Breast epithelium (tissue), 4 donors: Measurements from ENCODE around the gene KCNIP3. TPM values are rescaled to one million over a fixed set of nuclear protein-coding genes. Genes with fewer than 3 reads are reported as not detected.

Source experiments
- DNase-seq, 2 donors: peaks; one replicate each; pipeline ENCODE4 v3.0.0-alpha.2; 2019; ENCODE audit warnings: low spot score in 2 of 2
- H3K27ac ChIP-seq, 2 donors: fragments of 200-600 bp; sonication (generic) in 1 of 2; one replicate each; pipeline ENCODE4 v1.5.1; 2016 to 2019; ENCODE audit warnings: mild to moderate bottlenecking in 1 of 2
- H3K27me3 ChIP-seq, 2 donors: fragments of 200-600 bp; sonication (generic) in 1 of 2; one replicate each; pipeline versions ENCODE4 v1.5.1 to v1.6.0; 2017 to 2019; ENCODE audit warnings: control low read depth in 1 of 2, mild to moderate bottlenecking in 1 of 2
- H3K36me3 ChIP-seq: fragments of 200-600 bp; one replicate; pipeline ENCODE4 v1.5.1; 2019
- H3K4me1 ChIP-seq, 2 donors: fragments of 200-600 bp; sonication (generic); one replicate each; pipeline ENCODE4 v1.5.1; 2016 to 2019; ENCODE audit warnings: control low read depth in 1 of 2
- H3K4me3 ChIP-seq, 3 donors: fragments of 200-600 bp; sonication (generic); 1 replicate in 2 of 3; 2 replicates in 1 of 3; pipeline ENCODE4 v1.5.1; 2016 to 2019; ENCODE audit warnings: mild to moderate bottlenecking in 3 of 3, moderate library complexity in 2 of 3
- H3K9me3 ChIP-seq, 2 donors: fragments of 200-600 bp; sonication (generic) in 1 of 2; one replicate each; pipeline ENCODE4 v1.5.1; 2016 to 2019; ENCODE audit warnings: control low read depth in 1 of 2
- CTCF ChIP-seq, 3 donors: fragments of 450-650 bp; IDR thresholded peaks; one replicate each; pipeline ENCODE4 v1.5.1; 2016 to 2017; ENCODE audit warnings: antibody characterized with exemption in 3 of 3, mild to moderate bottlenecking in 3 of 3, moderate library complexity in 3 of 3
- POLR2A ChIP-seq: fragments of 450-650 bp; IDR thresholded peaks from one replicate; pipeline ENCODE4 v1.6.1; 2016; ENCODE audit warnings: antibody characterized with exemption, mild to moderate bottlenecking, moderate library complexity
- POLR2AphosphoS5 ChIP-seq, 3 donors: sonication (generic); formaldehyde crosslinking; IDR thresholded peaks; one replicate each; pipeline ENCODE4 v1.6.1; 2017; ENCODE audit warnings: antibody characterized with exemption in 3 of 3
- intact Hi-C: fragments of 100-400 bp; cut with DNase I; formaldehyde crosslinking; loops from one replicate; pipeline ENCODE4 v1.15.1; 2023; ENCODE audit warnings: low total_unique reads
- total RNA-seq, 3 donors: library from RNA; depleted of rRNA; stranded (reverse); fragments of >200 nt; gene quantifications; one replicate each; pipeline ENCODE4 v1.1.0, GENCODE V29; 2016

Gene KCNIP3
- total RNA-seq, 3 donors from 2014 or later, result 14.4 to 30.1 (median 15.1) TPM

- Histone ChIP-seq H3K4me1 (no peaks in the 10 kb centered on the region), H3K27ac (no peak overlapping the region), H3K4me3 (no peak overlapping the region), H3K36me3 (no peaks in the 10 kb centered on the region), H3K27me3 (no peaks in the 10 kb centered on the region), H3K9me3 (peaks cover 10 to 16% of the 10 kb centered on the region in 2 donors)
- no peak for DNase-seq
- intact Hi-C loops, result no loop called here
- no peak for TF ChIP-seq POLR2AphosphoS5 (IDR thresholded peaks at IDR 0.05)
- TF ChIP-seq CTCF (IDR thresholded peaks at IDR 0.05), result no peak
- TF ChIP-seq POLR2A, result no peak
Measured at GRCh38 chr2:95291222-95291621, 5.9 kb upstream of the KCNIP3 start.

GRCh38 chr2:95292623-95293260 is 4.4 kb upstream of the KCNIP3 start:
- H3K4me1 ChIP-seq, result peaks cover 0 to 2% of the 10 kb centered on the region in 2 donors
- peaks cover 10 to 16% of the 10 kb centered on the region in 2 donors for H3K9me3 ChIP-seq
- peak overlapping the region; percentile 72 to 81 for H3K27ac ChIP-seq
- TF ChIP-seq POLR2AphosphoS5 (IDR thresholded peaks at IDR 0.05), result no peak
- no peak for TF ChIP-seq POLR2A
- TF ChIP-seq CTCF (IDR thresholded peaks at IDR 0.05), result no peak
- peak; percentile 49 to 70 for DNase-seq
- H3K36me3 ChIP-seq, result no peaks in the 10 kb centered on the region
- H3K4me3 ChIP-seq, result no peak overlapping the region
- no peaks in the 10 kb centered on the region for H3K27me3 ChIP-seq
- intact Hi-C loops, result no loop called here

GRCh38 chr2:95294579-95295250 is 2.4 kb upstream of the KCNIP3 start:
- Histone ChIP-seq H3K27ac (no peak overlapping the region), H3K9me3 (peaks cover 10 to 13% of the 10 kb centered on the region in 2 donors), H3K4me1 (peaks cover 0 to 4% of the 10 kb centered on the region in 2 donors), H3K36me3 (no peaks in the 10 kb centered on the region), H3K27me3 (no peaks in the 10 kb centered on the region), H3K4me3 (no peak overlapping the region)
- DNase-seq, result no peak
- intact Hi-C loops, result no loop called here
- TF ChIP-seq POLR2A (no peak), POLR2AphosphoS5 (IDR thresholded peaks at IDR 0.05) (no peak), CTCF (IDR thresholded peaks at IDR 0.05) (no peak)

- Histone ChIP-seq H3K4me1 (peaks cover 0 to 4% of the 10 kb centered on the region in 2 donors), H3K27me3 (no peaks in the 10 kb centered on the region)
- intact Hi-C loops, result no loop called here
Measured at GRCh38 chr2:95295376-95295775, 1.8 kb upstream of the KCNIP3 start.

More at GRCh38 chr2:95295376-95295775, 1.8 kb upstream of the KCNIP3 start:
- H3K9me3 ChIP-seq, result peaks cover 7 to 8% of the 10 kb centered on the region in 2 donors
- DNase-seq, result no peak
- no peaks in the 10 kb centered on the region for H3K36me3 ChIP-seq
- no peak for TF ChIP-seq POLR2A
- no peak for TF ChIP-seq CTCF (IDR thresholded peaks at IDR 0.05)
- TF ChIP-seq POLR2AphosphoS5 (IDR thresholded peaks at IDR 0.05), result no peak
- H3K27ac ChIP-seq, result no peak overlapping the region
- H3K4me3 ChIP-seq, result no peak overlapping the region
